ENCODE results near the gene UTS2B. TPM values are rescaled to one million over a fixed set of nuclear protein-coding genes. Genes with fewer than 3 reads are reported as not detected.

The UTS2B gene
- total and polyA plus RNA-seq, 2 of the 13 experiments (the other 11 are each of a cell fraction or from before 2014, with no cell fraction given): 0.03 to 0.46 TPM

- no peak for TF ChIP-seq ZBTB39 (CRISPR knock-in tag; IDR thresholded peaks at IDR 0.05)
- TF ChIP-seq AKAP8 (CRISPR knock-in tag; IDR thresholded peaks at IDR 0.05): no peak
- TF ChIP-seq IKZF1 (IDR thresholded peaks at IDR 0.05): no peak
- 0 out of 2 replicates have a peak, but pooled peaks have one; percentile 54 for TF ChIP-seq ELF4 (CRISPR knock-in tag; IDR thresholded peaks at IDR 0.05; ENCODE audit: borderline replicate concordance)
- peak; percentile 49 for TF ChIP-seq NFKB2 (CRISPR knock-in tag; IDR thresholded peaks at IDR 0.05; ENCODE audit: borderline replicate concordance)
- 0 out of 2 replicates have a peak, but pooled peaks have one; percentile 36 for TF ChIP-seq RCOR2 (CRISPR knock-in tag; IDR thresholded peaks at IDR 0.05)
- no peak for TF ChIP-seq NFIB (CRISPR knock-in tag; IDR thresholded peaks at IDR 0.05; ENCODE audit: borderline replicate concordance)
- TF ChIP-seq, protein P1, sequence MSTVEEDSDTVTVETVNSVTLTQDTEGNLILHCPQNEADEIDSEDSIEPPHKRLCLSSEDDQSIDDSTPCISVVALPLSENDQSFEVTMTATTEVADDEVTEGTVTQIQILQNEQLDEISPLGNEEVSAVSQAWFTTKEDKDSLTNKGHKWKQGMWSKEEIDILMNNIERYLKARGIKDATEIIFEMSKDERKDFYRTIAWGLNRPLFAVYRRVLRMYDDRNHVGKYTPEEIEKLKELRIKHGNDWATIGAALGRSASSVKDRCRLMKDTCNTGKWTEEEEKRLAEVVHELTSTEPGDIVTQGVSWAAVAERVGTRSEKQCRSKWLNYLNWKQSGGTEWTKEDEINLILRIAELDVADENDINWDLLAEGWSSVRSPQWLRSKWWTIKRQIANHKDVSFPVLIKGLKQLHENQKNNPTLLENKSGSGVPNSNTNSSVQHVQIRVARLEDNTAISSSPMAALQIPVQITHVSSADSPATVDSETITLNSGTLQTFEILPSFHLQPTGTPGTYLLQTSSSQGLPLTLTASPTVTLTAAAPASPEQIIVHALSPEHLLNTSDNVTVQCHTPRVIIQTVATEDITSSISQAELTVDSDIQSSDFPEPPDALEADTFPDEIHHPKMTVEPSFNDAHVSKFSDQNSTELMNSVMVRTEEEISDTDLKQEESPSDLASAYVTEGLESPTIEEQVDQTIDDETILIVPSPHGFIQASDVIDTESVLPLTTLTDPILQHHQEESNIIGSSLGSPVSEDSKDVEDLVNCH (CRISPR knock-in tag; IDR thresholded peaks at IDR 0.05): no peak
- 0 out of 2 replicates have a peak, but pooled peaks have one; percentile 53 for TF ChIP-seq ZNF331 (CRISPR knock-in tag; IDR thresholded peaks at IDR 0.05)
- TF ChIP-seq, protein P2, sequence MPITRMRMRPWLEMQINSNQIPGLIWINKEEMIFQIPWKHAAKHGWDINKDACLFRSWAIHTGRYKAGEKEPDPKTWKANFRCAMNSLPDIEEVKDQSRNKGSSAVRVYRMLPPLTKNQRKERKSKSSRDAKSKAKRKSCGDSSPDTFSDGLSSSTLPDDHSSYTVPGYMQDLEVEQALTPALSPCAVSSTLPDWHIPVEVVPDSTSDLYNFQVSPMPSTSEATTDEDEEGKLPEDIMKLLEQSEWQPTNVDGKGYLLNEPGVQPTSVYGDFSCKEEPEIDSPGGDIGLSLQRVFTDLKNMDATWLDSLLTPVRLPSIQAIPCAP (CRISPR knock-in tag; IDR thresholded peaks at IDR 0.05; ENCODE audit: low read depth): no peak
- peak; percentile 81 for TF ChIP-seq GATAD1 (CRISPR knock-in tag; IDR thresholded peaks at IDR 0.05)
- TF ChIP-seq ZNF329 (CRISPR knock-in tag; IDR thresholded peaks at IDR 0.05; ENCODE audit: low read depth): 0 out of 2 replicates have a peak, but pooled peaks have one; percentile 53
- TF ChIP-seq ZKSCAN8 (CRISPR knock-in tag; IDR thresholded peaks at IDR 0.05; ENCODE audit: borderline replicate concordance): no peak; the same call in 1 of the 2 replicates
- TF ChIP-seq STAT5B (CRISPR knock-in tag; IDR thresholded peaks at IDR 0.05): no peak
- TF ChIP-seq U2AF2 (IDR thresholded peaks at IDR 0.05; ENCODE audit: low read depth, low read length): no peak
- peak; percentile 61; the same call in 1 of the 2 replicates for TF ChIP-seq TMF1 (CRISPR knock-in tag; IDR thresholded peaks at IDR 0.05; ENCODE audit: low read depth)
- no peak for TF ChIP-seq ZNF44 (CRISPR knock-in tag; IDR thresholded peaks at IDR 0.05)
- TF ChIP-seq ZNF720 (CRISPR knock-in tag; IDR thresholded peaks at IDR 0.05): no peak
- TF ChIP-seq HNF4G (IDR thresholded peaks at IDR 0.05; ENCODE audit: borderline replicate concordance, low read depth, low read length): peak; percentile 75; the same call in 1 of the 2 replicates
- TF ChIP-seq HNF4G (CRISPR knock-in tag; IDR thresholded peaks at IDR 0.05; ENCODE audit: borderline replicate concordance, low read depth): peak; percentile 25; the same call in 1 of the 2 replicates
- TF ChIP-seq PRMT3 (CRISPR knock-in tag; IDR thresholded peaks at IDR 0.05; ENCODE audit: borderline replicate concordance, low read depth): 0 out of 2 replicates have a peak, but pooled peaks have one; percentile 16
- TF ChIP-seq ZNF562 (CRISPR knock-in tag; IDR thresholded peaks at IDR 0.05; ENCODE audit: borderline replicate concordance): peak; percentile 70; the same call in 1 of the 2 replicates
- TF ChIP-seq ZNF674 (CRISPR knock-in tag; IDR thresholded peaks at IDR 0.05; ENCODE audit: low read depth): no peak
- peak; percentile 89 for TF ChIP-seq ZNF776 (CRISPR knock-in tag; IDR thresholded peaks at IDR 0.05)
- no peak for TF ChIP-seq SMYD3 (CRISPR knock-in tag; IDR thresholded peaks at IDR 0.05)
- peak; percentile 88 for TF ChIP-seq TARDBP (CRISPR knock-in tag; IDR thresholded peaks at IDR 0.05)
- TF ChIP-seq RFX3 (CRISPR knock-in tag; IDR thresholded peaks at IDR 0.05): no peak
Measured at GRCh38 chr3:191328962-191329653, 1.2 kb downstream of the UTS2B start, which contains the start of gene CCDC50 (continued).
